ENCODE data around the gene PHF21A.

Gene PHF21A

DNA sequence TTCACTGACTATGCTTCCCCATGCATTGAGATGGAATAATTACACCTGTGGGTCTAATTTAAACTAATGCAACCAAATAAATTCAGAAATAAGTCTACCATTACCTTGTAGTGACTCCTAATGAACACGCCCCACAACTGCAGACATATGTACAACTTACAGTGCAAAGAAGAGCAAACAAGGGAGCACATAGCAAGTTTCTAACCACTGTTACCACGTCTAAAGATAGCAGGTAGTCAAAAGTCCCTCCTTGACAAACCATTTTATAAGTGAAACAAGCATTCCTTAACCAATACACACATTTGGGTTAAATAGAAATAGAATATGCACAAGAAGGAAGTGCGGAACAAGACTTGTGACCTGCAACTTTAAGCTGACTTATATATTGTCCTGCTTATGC is 20.6 kb downstream of the PHF21A start:
- Histone ChIP-seq H3F3A (ENCODE audit: insufficient read depth, low read length) (no peaks in the 10 kb centered on the region), H3K27me3 (ENCODE audit: insufficient read depth, low read length) (no peaks in the 10 kb centered on the region), H4K20me1 (ENCODE audit: insufficient read depth, low read length) (no peaks in the 10 kb centered on the region), H3K4me1 (ENCODE audit: insufficient read depth, low read length, severe bottlenecking) (peaks cover 40% of the 10 kb centered on the region), H3K79me2 (ENCODE audit: insufficient read depth, low read length) (peaks cover 30% of the 10 kb centered on the region), H3K9me3 (ENCODE audit: low read length) (no peaks in the 10 kb centered on the region), H3K4me3 (ENCODE audit: low read depth, low read length, poor library complexity, severe bottlenecking) (peak overlapping the region; percentile 22), H3K4me2 (ENCODE audit: low read length) (peak overlapping the region; percentile 58; the same call in 1 of the 2 replicates), H2AFZ (ENCODE audit: low read length) (no peak overlapping the region), H3K36me3 (ENCODE audit: insufficient read depth, low read length) (no peaks in the 10 kb centered on the region), H3K27ac (ENCODE audit: low read depth, low read length, poor library complexity, severe bottlenecking) (no peak overlapping the region), H3K9ac (ENCODE audit: low read length) (no peak overlapping the region; the same call in 1 of the 2 replicates), H3K9me2 (ENCODE audit: low read depth, low read length) (no peaks in the 10 kb centered on the region)
- TF ChIP-seq EZH2 (IDR thresholded peaks at IDR 0.05; ENCODE audit: borderline replicate concordance, low read length) = no peak
- TF ChIP-seq, protein P1, sequence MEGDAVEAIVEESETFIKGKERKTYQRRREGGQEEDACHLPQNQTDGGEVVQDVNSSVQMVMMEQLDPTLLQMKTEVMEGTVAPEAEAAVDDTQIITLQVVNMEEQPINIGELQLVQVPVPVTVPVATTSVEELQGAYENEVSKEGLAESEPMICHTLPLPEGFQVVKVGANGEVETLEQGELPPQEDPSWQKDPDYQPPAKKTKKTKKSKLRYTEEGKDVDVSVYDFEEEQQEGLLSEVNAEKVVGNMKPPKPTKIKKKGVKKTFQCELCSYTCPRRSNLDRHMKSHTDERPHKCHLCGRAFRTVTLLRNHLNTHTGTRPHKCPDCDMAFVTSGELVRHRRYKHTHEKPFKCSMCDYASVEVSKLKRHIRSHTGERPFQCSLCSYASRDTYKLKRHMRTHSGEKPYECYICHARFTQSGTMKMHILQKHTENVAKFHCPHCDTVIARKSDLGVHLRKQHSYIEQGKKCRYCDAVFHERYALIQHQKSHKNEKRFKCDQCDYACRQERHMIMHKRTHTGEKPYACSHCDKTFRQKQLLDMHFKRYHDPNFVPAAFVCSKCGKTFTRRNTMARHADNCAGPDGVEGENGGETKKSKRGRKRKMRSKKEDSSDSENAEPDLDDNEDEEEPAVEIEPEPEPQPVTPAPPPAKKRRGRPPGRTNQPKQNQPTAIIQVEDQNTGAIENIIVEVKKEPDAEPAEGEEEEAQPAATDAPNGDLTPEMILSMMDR (IDR thresholded peaks at IDR 0.05; ENCODE audit: low read length) = no peak

DNA sequence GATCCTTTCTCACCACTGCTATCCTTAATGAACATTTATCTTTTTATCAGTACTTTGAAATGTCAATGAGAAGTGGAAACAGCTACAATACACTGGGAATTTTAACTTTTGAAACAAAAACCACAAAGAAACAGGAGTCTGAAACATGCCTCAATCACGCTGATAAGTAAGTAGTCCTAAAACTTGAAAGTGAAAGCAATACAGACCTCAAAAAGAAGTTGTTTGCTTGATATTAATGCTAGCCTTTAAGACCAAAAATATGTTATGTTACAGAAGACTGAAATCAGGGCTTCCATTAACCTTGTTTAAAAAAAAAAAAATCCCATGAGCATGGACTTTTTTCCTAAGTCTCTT is 21.3 kb downstream of the PHF21A start:
- Histone ChIP-seq H3K4me1 (ENCODE audit: insufficient read depth, low read length, severe bottlenecking) (peaks cover 32% of the 10 kb centered on the region), H3K9me2 (ENCODE audit: low read depth, low read length) (no peaks in the 10 kb centered on the region), H3K9ac (ENCODE audit: low read length) (peak overlapping the region; percentile 47; the same call in 1 of the 2 replicates), H3K79me2 (ENCODE audit: insufficient read depth, low read length) (peaks cover 30% of the 10 kb centered on the region), H3K36me3 (ENCODE audit: insufficient read depth, low read length) (no peaks in the 10 kb centered on the region), H3K4me2 (ENCODE audit: low read length) (peak overlapping the region; percentile 58), H4K20me1 (ENCODE audit: insufficient read depth, low read length) (no peaks in the 10 kb centered on the region), H3K9me3 (ENCODE audit: low read length) (no peaks in the 10 kb centered on the region), H3K4me3 (ENCODE audit: low read depth, low read length, poor library complexity, severe bottlenecking) (peak overlapping the region; percentile 35), H3K27me3 (ENCODE audit: insufficient read depth, low read length) (no peaks in the 10 kb centered on the region), H3F3A (ENCODE audit: insufficient read depth, low read length) (no peaks in the 10 kb centered on the region), H3K27ac (ENCODE audit: low read depth, low read length, poor library complexity, severe bottlenecking) (peak overlapping the region; percentile 10), H2AFZ (ENCODE audit: low read length) (no peak overlapping the region)
- no peak for TF ChIP-seq EZH2 (IDR thresholded peaks at IDR 0.05; ENCODE audit: borderline replicate concordance, low read length)
- TF ChIP-seq, protein P1 (IDR thresholded peaks at IDR 0.05; ENCODE audit: low read length) = no peak

DNA sequence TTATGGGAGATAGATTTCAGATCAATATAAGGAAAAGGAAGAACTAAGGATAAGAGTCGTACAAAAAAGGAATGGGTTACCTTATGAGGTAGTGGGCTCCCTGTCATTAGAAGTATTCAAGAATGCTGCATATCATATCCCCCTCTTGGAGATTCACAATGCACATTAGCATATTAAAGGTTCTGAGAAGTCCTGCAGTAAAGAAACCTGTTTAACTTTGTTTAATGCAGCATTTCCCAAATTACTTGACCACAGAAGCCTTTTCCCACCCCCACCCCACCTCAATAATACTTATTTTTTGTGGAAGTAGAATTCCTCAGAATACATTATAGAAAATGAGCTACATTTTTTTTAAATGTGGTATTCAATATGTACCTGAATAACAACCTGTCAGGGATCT is 30.9 kb downstream of the PHF21A start:
- Histone ChIP-seq H3K27ac (ENCODE audit: low read depth, low read length, poor library complexity, severe bottlenecking) (no peak overlapping the region), H3K9me2 (ENCODE audit: low read depth, low read length) (no peaks in the 10 kb centered on the region), H3K36me3 (ENCODE audit: insufficient read depth, low read length) (peaks cover 20% of the 10 kb centered on the region; the same call in 1 of the 2 replicates), H3K9ac (ENCODE audit: low read length) (no peak overlapping the region), H4K20me1 (ENCODE audit: insufficient read depth, low read length) (no peaks in the 10 kb centered on the region), H2AFZ (ENCODE audit: low read length) (no peak overlapping the region), H3K27me3 (ENCODE audit: insufficient read depth, low read length) (no peaks in the 10 kb centered on the region), H3K4me3 (ENCODE audit: low read depth, low read length, poor library complexity, severe bottlenecking) (no peak overlapping the region), H3F3A (ENCODE audit: insufficient read depth, low read length) (no peaks in the 10 kb centered on the region), H3K4me1 (ENCODE audit: insufficient read depth, low read length, severe bottlenecking) (no peaks in the 10 kb centered on the region), H3K9me3 (ENCODE audit: low read length) (no peaks in the 10 kb centered on the region), H3K79me2 (ENCODE audit: insufficient read depth, low read length) (peaks cover 6% of the 10 kb centered on the region; the same call in 1 of the 2 replicates), H3K4me2 (ENCODE audit: low read length) (no peak overlapping the region)
- no peak for TF ChIP-seq EZH2 (IDR thresholded peaks at IDR 0.05; ENCODE audit: borderline replicate concordance, low read length)
- TF ChIP-seq, protein P1 (IDR thresholded peaks at IDR 0.05; ENCODE audit: low read length) = no peak

Measured in OCI-LY1 (cell line).